ENCODE results near the gene ARID1A. TPM values are rescaled to one million over a fixed set of nuclear protein-coding genes. Genes with fewer than 3 reads are reported as not detected.

ARID1A gene
- polyA plus RNA-seq, 2 of the 4 experiments (the other 2 are of a cell fraction), result 17.4 to 21.4 TPM

GRCh38 chr1:26733982-26734381 is 38.2 kb downstream of the ARID1A start:
- TF ChIP-seq, protein P1, sequence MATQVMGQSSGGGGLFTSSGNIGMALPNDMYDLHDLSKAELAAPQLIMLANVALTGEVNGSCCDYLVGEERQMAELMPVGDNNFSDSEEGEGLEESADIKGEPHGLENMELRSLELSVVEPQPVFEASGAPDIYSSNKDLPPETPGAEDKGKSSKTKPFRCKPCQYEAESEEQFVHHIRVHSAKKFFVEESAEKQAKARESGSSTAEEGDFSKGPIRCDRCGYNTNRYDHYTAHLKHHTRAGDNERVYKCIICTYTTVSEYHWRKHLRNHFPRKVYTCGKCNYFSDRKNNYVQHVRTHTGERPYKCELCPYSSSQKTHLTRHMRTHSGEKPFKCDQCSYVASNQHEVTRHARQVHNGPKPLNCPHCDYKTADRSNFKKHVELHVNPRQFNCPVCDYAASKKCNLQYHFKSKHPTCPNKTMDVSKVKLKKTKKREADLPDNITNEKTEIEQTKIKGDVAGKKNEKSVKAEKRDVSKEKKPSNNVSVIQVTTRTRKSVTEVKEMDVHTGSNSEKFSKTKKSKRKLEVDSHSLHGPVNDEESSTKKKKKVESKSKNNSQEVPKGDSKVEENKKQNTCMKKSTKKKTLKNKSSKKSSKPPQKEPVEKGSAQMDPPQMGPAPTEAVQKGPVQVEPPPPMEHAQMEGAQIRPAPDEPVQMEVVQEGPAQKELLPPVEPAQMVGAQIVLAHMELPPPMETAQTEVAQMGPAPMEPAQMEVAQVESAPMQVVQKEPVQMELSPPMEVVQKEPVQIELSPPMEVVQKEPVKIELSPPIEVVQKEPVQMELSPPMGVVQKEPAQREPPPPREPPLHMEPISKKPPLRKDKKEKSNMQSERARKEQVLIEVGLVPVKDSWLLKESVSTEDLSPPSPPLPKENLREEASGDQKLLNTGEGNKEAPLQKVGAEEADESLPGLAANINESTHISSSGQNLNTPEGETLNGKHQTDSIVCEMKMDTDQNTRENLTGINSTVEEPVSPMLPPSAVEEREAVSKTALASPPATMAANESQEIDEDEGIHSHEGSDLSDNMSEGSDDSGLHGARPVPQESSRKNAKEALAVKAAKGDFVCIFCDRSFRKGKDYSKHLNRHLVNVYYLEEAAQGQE (IDR thresholded peaks at IDR 0.05), result no peak
- TF ChIP-seq NR3C1 (IDR thresholded peaks at IDR 0.05) (no peak), HDAC2 (IDR thresholded peaks at IDR 0.05) (no peak), EHF (CRISPR knock-in tag; IDR thresholded peaks at IDR 0.05) (no peak), HEYL (CRISPR knock-in tag; IDR thresholded peaks at IDR 0.05) (no peak), CHD4 (IDR thresholded peaks at IDR 0.05; ENCODE audit: borderline replicate concordance) (no peak), SMC3 (IDR thresholded peaks at IDR 0.05) (no peak), ZC3H11A (IDR thresholded peaks at IDR 0.05) (no peak), RFX5 (IDR thresholded peaks at IDR 0.05) (no peak), MAFK (IDR thresholded peaks at IDR 0.05; ENCODE audit: partially characterized antibody) (no peak), HOXB5 (CRISPR knock-in tag; IDR thresholded peaks at IDR 0.05) (no peak), GATA3 (IDR thresholded peaks at IDR 0.05; ENCODE audit: borderline replicate concordance) (no peak), RAD21 (conservative IDR thresholded peaks at IDR 0.05 in 1 of 2, IDR thresholded peaks at IDR 0.05 in 1 of 2) (no peak), NPAS2 (CRISPR knock-in tag; IDR thresholded peaks at IDR 0.05; ENCODE audit: borderline replicate concordance) (no peak), PHF8 (IDR thresholded peaks at IDR 0.05; ENCODE audit: borderline replicate concordance, low read depth) (no peak)
- 59% methylated on average over 2 of the region's 2 CpGs for WGBS (ENCODE audit: missing lambda C conversion rate)
- FAIRE-seq, result no peak

GRCh38 chr1:26734501-26735058 is 38.8 kb downstream of the ARID1A start:
- Histone ChIP-seq H3K27ac (no peak overlapping the region), H3K9me3 (no peaks in the 10 kb centered on the region), H3K4me2 (no peak overlapping the region), H3K4me1 (no peaks in the 10 kb centered on the region), H3K4me3 (no peak overlapping the region)
- no peak for TF ChIP-seq FOXS1 (CRISPR knock-in tag; IDR thresholded peaks at IDR 0.05)
- FAIRE-seq (no peak), ATAC-seq (no peak), DNase-seq (ENCODE audit: low read depth in 1 of 2, low spot score in 1 of 2) (no peak)
- ChIA-PET CTCF (no interaction called here), POLR2A (no interaction called here)
- 89% methylated on average over 4 of the region's 4 CpGs for WGBS (ENCODE audit: missing lambda C conversion rate)

More at GRCh38 chr1:26733982-26734381, 38.2 kb downstream of the ARID1A start:
- H3K9me3 ChIP-seq, result no peaks in the 10 kb centered on the region
- DNase-seq (ENCODE audit: low read depth in 1 of 2, low spot score in 1 of 2) (no peak), ATAC-seq (no peak)
- ChIA-PET CTCF (interaction anchor here (1.1 to 1.2 kb wide), 2 partner anchors 14 to 132 kb away, joined by 3 to 4 read pairs; no protein-coding TSS in a partner anchor), POLR2A (no interaction called here)
- H3K27ac ChIP-seq, result no peak overlapping the region
- no peak overlapping the region for H3K4me2 ChIP-seq
- no peak overlapping the region for H3K4me3 ChIP-seq
- H3K4me1 ChIP-seq, result no peaks in the 10 kb centered on the region

GRCh38 chr1:26739329-26739914 is 43.6 kb downstream of the ARID1A start:
- ATAC-seq, result no peak
- ChIA-PET CTCF (interaction anchor here (0.6 to 1.3 kb wide), 2 partner anchors 15 to 17 kb away, joined by 3 read pairs; no protein-coding TSS in a partner anchor), POLR2A (no interaction called here)
- no peak overlapping the region for H3K27ac ChIP-seq
- H3K4me2 ChIP-seq, result no peak overlapping the region
- WGBS (ENCODE audit: missing lambda C conversion rate), result 92% methylated on average over 4 of the region's 4 CpGs
- H3K4me1 ChIP-seq, result peaks cover 7% of the 10 kb centered on the region; the same call in 2 of the 3 replicates
- H3K9me3 ChIP-seq, result no peaks in the 10 kb centered on the region
- no peak for DNase-seq (ENCODE audit: low read depth in 1 of 2, low spot score in 1 of 2)
- no peak overlapping the region for H3K4me3 ChIP-seq
- no peak for FAIRE-seq
- TF ChIP-seq RNF2 (IDR thresholded peaks at IDR 0.05; ENCODE audit: borderline replicate concordance, low read depth), result no peak
